T-helper 22 cell (primary cell): ENCODE data around the gene DES.
A peak's percentile ranks its signal among the peaks of the same experiment; 100 is the strongest.
"Not testable (repeated sequence)": the region's sequence is repeated elsewhere in the genome, so short reads cannot be mapped to it uniquely, and the experiment has no call there.

ENCODE experiments used
- DNase-seq: peaks from one replicate; pipeline ENCODE4 v3.0.0-alpha.2; 2020; ENCODE audit warnings: low read depth

Gene DES

DNA sequence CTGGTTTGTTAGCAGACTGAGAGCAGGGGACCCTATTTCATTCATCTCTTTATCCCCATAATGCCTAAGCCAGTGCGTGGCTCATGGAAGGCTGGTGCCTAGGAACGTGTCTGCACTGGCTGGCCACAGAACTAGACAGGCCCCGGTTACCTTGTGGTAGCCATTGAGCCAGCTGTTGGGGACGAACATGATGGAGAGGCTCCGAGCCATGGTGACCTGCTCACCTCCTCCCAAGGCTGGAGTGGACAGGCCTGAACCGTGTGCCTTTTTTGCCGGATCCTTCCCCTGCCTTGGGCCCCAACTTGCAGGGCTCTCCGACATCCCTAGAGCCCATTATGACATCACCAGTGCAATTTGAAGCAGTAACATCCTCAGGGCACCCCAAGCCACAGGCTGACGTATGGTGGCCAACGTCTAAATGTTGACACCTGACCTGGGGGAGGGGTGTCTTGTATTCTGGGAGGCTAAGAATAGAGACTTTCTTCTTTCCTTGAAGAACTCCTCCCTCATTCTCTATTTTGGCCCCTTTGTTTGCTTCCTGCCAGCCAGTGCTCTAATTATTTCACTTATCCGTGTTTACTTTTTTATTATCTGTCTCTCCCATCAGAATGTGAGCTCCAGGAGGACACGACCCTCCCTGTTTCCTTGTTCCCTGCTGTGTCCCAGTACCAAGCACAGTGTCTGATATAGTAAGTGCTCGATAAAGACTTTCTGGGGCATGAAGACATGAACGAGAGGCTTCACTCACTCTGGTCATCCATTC is 18.3 kb upstream of the DES start:
- DNase-seq = no peak

GRCh38 chr2:219400562-219400961 is 17.6 kb upstream of the DES start:
- no peak for DNase-seq

DNA sequence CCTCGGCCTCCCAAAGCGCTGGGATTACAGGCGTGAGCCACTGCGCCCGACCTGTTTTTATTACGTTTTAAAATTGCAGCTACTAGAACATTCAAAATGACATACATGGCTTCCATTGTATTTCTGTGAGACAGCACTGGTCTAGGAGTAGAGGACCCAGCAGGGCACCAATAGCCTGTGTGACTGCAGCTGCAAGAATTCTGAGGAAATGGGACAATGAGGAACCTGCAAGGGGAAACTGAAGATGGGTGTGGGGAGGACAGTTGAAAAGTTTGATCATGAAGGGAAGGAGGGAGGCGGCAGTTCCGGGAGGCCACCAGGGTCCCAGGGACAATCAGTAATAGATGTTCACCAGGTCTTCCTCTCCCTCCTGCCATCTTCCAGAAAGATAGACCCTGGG is 16.6 kb upstream of the DES start:
- no peak for DNase-seq

- peak; percentile 20 for DNase-seq
Measured at GRCh38 chr2:219402665-219403515, 15.3 kb upstream of the DES start.

DNA sequence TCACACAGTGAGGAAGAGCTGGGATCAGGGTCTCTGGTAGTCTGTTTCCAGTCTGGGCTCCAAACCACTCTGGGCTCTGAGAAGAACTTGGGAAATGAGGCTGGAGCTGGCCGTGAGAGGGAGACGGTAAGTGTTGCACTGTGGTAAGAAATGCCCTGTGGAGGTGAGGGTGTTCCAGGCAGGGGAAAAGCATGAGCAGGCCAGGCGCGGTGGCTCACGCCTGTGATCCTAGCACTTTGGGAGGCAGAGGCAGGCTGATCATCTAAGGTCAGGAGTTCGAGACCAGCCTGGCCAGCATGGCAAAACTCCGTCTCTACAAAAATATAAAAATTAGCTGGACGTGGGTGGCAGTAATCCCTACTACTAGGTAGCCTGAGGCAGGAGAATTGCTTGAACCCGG is 14.3 kb upstream of the DES start:
- no peak for DNase-seq

- no peak for DNase-seq
Measured at GRCh38 chr2:219404291-219404910, 13.8 kb upstream of the DES start.

- DNase-seq = no peak
Measured at GRCh38 chr2:219404954-219405353, 13.2 kb upstream of the DES start.

GRCh38 chr2:219405451-219405850 is 12.7 kb upstream of the DES start:
- DNase-seq = no peak

DNA sequence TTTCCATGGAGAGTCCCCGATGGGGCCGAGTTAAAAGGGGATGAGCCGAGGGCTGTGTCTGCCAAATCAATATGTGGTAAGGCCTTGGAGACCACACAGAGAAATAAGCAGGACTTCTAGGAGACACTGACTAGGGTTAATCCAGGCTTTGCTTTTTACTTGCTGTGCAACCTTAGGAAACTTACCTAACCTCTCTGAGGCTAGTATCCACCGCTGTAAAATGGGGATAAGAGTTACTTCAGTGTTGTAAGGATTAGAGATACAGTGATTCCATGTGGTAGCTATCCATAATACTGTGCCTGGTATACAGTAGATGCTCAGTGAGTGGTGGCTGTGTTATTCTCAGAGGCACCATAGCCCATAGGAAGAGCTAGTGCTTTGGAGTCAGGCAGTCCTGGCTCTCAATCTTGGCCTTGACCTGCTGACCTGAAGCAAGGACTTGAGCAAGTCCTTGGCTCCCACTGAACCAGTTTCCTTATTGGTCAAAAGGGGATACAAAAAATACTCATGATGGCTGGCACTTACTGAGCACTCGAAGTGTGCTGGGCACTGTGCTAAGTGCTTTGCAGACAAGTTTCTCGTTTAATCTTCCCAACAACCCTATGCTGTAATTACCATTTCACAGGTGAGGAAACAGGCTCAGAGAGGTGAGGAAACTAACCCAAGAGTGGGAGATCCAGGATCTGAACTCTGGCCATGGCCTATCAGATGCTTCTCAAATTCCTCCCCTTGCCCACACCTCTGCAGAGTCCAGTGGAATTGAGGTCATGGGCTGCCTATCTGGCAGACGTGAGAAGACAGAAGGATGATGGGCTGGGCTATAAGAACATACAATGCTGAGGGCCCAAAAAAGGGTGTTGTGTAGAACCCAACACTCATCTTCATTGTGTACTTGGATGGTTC is 12.0 kb upstream of the DES start:
- no peak for DNase-seq

GRCh38 chr2:219406861-219407230 is 11.3 kb upstream of the DES start:
- DNase-seq = no peak

DNA sequence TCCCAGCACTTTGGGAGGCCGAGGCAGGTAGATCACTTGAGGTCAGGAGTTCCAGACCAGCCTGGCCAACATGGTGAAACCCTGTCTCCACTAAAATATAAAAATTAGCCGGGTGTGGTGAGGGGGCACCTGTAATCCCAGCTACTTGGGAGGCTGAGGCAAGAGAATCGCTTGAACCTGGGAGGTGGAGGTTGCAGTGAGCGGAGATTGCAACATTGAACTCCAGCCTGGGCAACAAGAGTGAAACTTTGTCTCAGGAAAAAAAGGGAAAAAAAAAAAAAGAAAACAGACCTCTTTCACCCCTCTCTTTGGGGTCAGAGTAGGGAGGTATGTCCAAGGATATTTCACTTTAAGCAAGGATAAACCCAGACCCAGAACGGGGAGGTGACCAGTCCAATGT is 10.8 kb upstream of the DES start:
- DNase-seq = not testable (repeated sequence)

DNA sequence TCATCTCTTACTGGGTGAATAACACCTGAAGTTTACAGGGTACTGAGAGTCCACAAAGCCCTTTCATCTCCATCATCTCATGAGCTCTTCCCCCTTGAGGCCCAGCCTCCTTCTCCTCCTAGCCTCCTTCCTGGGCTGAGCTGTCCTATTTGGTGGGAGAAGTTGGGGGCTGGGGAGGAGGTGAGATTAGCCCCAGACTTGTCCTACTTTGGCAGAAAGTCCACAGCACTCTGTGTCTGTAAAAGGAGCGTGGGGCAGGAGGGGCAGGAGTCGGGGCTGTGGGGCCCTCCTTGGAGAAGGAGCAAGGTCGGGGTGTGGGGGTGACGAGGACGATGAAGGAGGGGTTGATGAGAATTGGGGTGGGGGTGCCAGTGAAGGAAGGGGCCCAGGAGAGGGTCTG is 10.0 kb upstream of the DES start:
- no peak for DNase-seq

DNA sequence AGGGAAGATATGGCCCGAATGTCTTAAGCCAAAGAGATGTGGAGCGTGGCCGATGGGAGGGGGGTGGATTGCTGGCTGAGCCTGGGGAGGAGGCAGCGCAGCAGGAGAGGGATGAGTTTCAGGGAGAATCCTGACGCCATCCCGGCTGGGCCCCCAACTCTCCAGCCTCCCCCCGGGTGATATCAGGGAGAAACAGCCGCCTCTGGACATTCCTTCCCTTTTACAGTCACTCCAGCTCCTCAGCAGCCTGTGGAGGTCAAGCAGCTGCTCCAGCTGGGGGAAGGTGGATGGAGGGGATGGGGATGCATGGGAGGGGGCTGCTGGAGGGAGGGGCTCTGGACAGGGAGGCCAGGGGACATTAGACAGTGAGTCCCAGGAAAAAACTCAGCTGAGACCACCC is 9.5 kb upstream of the DES start:
- no peak for DNase-seq

DNA sequence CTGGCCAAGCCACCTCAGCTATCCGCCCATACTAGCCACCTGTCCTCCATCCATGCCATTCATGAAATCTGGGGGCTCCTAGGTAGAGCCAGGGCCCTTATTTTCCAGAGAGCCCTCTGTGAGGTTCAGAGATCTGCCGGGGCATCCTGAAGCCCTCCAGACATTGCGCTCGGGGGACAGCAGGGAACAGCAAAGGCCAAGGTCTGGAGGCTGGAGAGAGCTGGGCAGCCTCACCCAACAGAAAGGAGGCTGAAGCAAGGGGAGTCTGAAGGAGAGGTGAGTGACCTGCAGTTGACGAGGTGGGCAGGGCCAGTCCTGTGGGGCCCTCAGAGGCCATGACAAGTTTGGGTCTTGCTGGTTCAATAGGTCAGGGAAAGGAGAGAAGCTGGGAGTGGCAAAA is 8.6 kb upstream of the DES start:
- no peak for DNase-seq

DNA sequence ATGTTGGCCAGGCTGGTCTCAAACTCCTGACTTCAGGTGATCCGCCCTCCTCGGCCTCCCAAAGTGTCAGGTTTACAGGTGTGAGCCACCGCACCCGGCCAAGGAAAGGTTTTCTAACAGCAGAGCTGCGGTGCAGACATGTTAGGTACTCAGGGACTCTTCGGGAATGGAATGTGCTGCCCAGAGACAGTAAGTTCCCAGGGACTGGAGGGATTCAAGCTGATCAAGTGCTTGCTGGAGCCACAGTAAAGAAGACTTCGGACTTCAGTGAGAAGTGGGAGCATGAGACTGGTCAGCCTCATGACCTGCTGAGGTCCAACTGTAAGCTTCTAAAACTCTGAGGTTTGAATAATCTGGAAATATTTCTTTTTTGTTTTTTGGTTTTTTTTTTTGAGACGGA is 7.8 kb upstream of the DES start:
- DNase-seq = no peak

DNA sequence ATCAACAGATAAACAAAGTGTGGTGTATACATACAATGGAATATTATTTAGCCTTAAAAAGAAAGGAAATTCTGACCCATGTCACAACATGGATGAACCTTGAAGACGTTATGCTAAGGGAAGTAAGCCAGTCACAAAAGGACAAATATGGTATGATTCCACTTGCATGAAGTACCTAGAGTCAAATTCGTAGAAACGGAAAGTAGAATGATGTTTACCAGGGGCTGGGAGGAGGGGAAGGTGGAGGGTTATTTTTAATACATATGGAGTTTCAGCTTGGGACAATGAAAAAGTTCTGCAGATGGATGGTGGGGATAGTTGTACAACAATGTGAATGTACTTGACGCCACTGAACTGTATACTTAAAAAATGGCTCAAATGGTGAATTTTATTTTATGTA is 3.3 kb upstream of the DES start:
- DNase-seq = no peak

- DNase-seq = no peak
Measured at GRCh38 chr2:219415580-219416234, 2.5 kb upstream of the DES start.

DNA sequence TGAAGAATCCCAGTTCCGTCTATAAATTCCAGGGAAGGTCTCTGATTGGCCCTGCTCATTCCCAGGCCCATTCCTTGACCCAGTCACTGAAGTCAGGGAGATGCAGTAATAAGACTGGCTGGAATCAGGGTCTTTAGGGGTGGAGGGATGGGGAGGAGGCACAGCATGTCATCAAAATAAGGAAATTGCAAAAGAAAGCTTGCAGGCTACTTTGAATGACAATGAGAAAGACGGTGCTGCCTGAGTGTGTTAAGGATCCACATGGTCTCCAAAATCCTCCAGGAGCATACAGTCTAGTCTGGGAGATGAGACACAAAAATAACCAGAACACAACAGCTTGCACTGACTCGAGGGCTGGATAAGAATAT is 2.0 kb upstream of the DES start:
- DNase-seq = no peak

- DNase-seq = no peak
Measured at GRCh38 chr2:219416938-219417337, 1.2 kb upstream of the DES start.

DNA sequence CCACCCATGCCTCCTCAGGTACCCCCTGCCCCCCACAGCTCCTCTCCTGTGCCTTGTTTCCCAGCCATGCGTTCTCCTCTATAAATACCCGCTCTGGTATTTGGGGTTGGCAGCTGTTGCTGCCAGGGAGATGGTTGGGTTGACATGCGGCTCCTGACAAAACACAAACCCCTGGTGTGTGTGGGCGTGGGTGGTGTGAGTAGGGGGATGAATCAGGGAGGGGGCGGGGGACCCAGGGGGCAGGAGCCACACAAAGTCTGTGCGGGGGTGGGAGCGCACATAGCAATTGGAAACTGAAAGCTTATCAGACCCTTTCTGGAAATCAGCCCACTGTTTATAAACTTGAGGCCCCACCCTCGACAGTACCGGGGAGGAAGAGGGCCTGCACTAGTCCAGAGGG is 803 bp upstream of the DES start:
- DNase-seq = no peak

DNA sequence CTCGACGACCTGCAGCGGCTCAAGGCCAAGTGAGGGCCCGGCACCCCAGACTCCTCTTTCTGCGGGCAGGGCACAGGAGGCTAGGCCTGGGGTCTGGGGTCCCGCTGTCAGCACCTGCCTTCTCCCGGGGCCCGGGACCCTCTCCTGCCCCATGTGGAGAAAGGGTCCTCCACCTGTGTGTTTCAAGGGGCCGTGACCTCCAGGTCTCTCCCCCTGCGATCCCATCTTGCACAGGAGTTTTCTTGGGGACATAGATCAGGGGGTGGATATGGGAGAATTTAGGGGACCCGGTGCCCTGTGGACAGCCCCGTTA is 791 bp downstream of the DES start:
- DNase-seq = no peak
